HEK293T (cell line): ENCODE results near the gene CRADD.

Experiments
- FOXM1 ChIP-seq: fragments of 450-650 bp; IDR thresholded peaks from 2 replicates; pipeline ENCODE4 v1.6.1; 2017; ENCODE audit warnings: mild to moderate bottlenecking, borderline replicate concordance
- TARDBP ChIP-seq: fragments of 450-650 bp; IDR thresholded peaks from 2 replicates; pipeline ENCODE4 v1.6.1; 2016

DNA sequence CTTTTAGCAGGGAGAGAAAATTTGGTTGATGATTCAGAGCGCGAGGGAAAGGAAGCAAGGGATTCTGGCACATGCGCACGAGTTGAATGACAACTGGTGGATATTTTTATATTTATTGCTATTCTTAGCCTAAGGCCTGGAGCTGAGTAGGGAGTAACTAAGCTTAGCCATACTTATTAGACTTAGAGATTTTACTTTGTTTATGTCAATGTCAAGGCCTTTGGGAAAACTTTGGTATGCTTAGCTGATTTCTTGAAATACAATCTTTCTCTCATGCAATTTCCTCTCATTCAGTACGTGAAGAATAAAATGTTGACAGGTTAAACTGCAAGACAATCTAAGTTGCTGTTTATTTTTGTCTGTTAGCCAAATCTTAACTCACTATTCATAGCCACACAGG, 101.1 kb downstream of the CRADD start:
- TF ChIP-seq TARDBP (no peak), FOXM1 (no peak)
